NCI-H2029 (cell line): ENCODE results near the gene IRF2BPL.

Experiments
- DNase-seq: peaks from one replicate; lab custom pipeline; 2025; lab: John Stamatoyannopoulos, UW

IRF2BPL gene

GRCh38 chr14:77028384-77029231, at the start of gene IRF2BPL:
TSS of gene IRF2BPL (minus strand) at chr14:77028708. CDS start at chr14:77027792, 916 bp downstream.
- peak; percentile 88 for DNase-seq

GRCh38 chr14:77077040-77077439, 48.5 kb upstream of the IRF2BPL start:
- DNase-seq: no peak

- DNase-seq: no peak
Measured at GRCh38 chr14:77076113-77076631, 47.7 kb upstream of the IRF2BPL start.

GRCh38 chr14:77074969-77075368, 46.5 kb upstream of the IRF2BPL start:
- no peak for DNase-seq

- DNase-seq: no peak
Measured at GRCh38 chr14:77071938-77072388, 43.5 kb upstream of the IRF2BPL start.

- no peak for DNase-seq
Measured at GRCh38 chr14:77069551-77069950, 41.0 kb upstream of the IRF2BPL start.

- no peak for DNase-seq
Measured at GRCh38 chr14:77068517-77069200, 40.2 kb upstream of the IRF2BPL start.

- DNase-seq: peak; percentile 55
Measured at GRCh38 chr14:77067632-77068516, 39.4 kb upstream of the IRF2BPL start.

GRCh38 chr14:77066578-77067172, 38.2 kb upstream of the IRF2BPL start:
- DNase-seq: no peak

- no peak for DNase-seq
Measured at GRCh38 chr14:77065851-77066577, 37.5 kb upstream of the IRF2BPL start.

- DNase-seq: no peak
Measured at GRCh38 chr14:77064521-77065178, 36.1 kb upstream of the IRF2BPL start.

- no peak for DNase-seq
Measured at GRCh38 chr14:77063571-77064171, 35.2 kb upstream of the IRF2BPL start.

GRCh38 chr14:77062261-77062660, 33.8 kb upstream of the IRF2BPL start:
- DNase-seq: no peak

- DNase-seq: no peak
Measured at GRCh38 chr14:77061630-77062257, 33.2 kb upstream of the IRF2BPL start.

- DNase-seq: no peak
Measured at GRCh38 chr14:77059276-77059915, 30.9 kb upstream of the IRF2BPL start.

- DNase-seq: no peak
Measured at GRCh38 chr14:77058785-77059184, 30.3 kb upstream of the IRF2BPL start.

- DNase-seq: no peak
Measured at GRCh38 chr14:77058117-77058516, 29.6 kb upstream of the IRF2BPL start.

GRCh38 chr14:77055981-77056380, 27.5 kb upstream of the IRF2BPL start:
- no peak for DNase-seq

- no peak for DNase-seq
Measured at GRCh38 chr14:77055306-77055705, 26.8 kb upstream of the IRF2BPL start.
